GM19025 (cell line): ENCODE results near the gene TNS4.

Experiments used
- ATAC-seq: cut with Tn5 transposase; IDR thresholded peaks from one replicate; pipeline ENCODE4 v1.9.1; 2021; ENCODE audit warnings: mild to moderate bottlenecking, low read depth, moderate library complexity; ENCODE audit not compliant: unreplicated experiment

TNS4 gene

GRCh38 chr17:40495140-40495539 is 6.3 kb downstream of the TNS4 start:
- no peak for ATAC-seq

- ATAC-seq, result no peak
These were observed 7.7 kb downstream of the TNS4 start for GRCh38 chr17:40493697-40494096.

- no peak for ATAC-seq
These were observed 9.9 kb downstream of the TNS4 start for GRCh38 chr17:40491486-40491885.

- ATAC-seq, result no peak
These were observed 10.4 kb downstream of the TNS4 start for GRCh38 chr17:40490982-40491381.

- no peak for ATAC-seq
These were observed 11.1 kb downstream of the TNS4 start for GRCh38 chr17:40490289-40490853.

- no peak for ATAC-seq
These were observed 13.9 kb downstream of the TNS4 start for GRCh38 chr17:40487371-40488020.

GRCh38 chr17:40486522-40487370 is 14.7 kb downstream of the TNS4 start:
- ATAC-seq, result no peak

GRCh38 chr17:40485851-40486521 is 15.4 kb downstream of the TNS4 start:
- ATAC-seq, result no peak

GRCh38 chr17:40484973-40485530 is 16.4 kb downstream of the TNS4 start:
- no peak for ATAC-seq

- no peak for ATAC-seq
These were observed 17.0 kb downstream of the TNS4 start for GRCh38 chr17:40484285-40484972.

GRCh38 chr17:40483679-40484078 is 17.7 kb downstream of the TNS4 start:
- ATAC-seq, result no peak

GRCh38 chr17:40482722-40483121 is 18.7 kb downstream of the TNS4 start:
- ATAC-seq, result no peak

- no peak for ATAC-seq
These were observed 20.3 kb downstream of the TNS4 start for GRCh38 chr17:40481106-40481505.

- no peak for ATAC-seq
These were observed 20.9 kb downstream of the TNS4 start for GRCh38 chr17:40480501-40481003.

- ATAC-seq, result no peak
These were observed 21.5 kb downstream of the TNS4 start for GRCh38 chr17:40479754-40480480.

GRCh38 chr17:40478486-40478885 is 22.9 kb downstream of the TNS4 start:
- ATAC-seq, result no peak

- ATAC-seq, result no peak
These were observed 23.6 kb downstream of the TNS4 start for GRCh38 chr17:40477796-40478195.

GRCh38 chr17:40475234-40475908 is 26.1 kb downstream of the TNS4 start:
- no peak for ATAC-seq
